Neural cell (in vitro differentiated cells): Measurements from ENCODE around the gene MTOR.

Experiments used
- CTCF ChIP-seq: fragments of 450-650 bp; IDR thresholded peaks from 2 replicates; pipeline ENCODE4 v1.5.1; 2014; ENCODE audit warnings: antibody characterized with exemption, mild to moderate bottlenecking, moderate library complexity; ENCODE audit not compliant: poor library complexity, severe bottlenecking
- EZH2 ChIP-seq: fragments of 200-600, 300-800 bp; shearing (Covaris generic), sonication (generic); IDR thresholded peaks from 2 replicates; pipeline ENCODE4 v1.6.1; 2014; ENCODE audit warnings: antibody characterized with exemption, low read length, borderline replicate concordance, mild to moderate bottlenecking; ENCODE audit not compliant: insufficient read depth, poor library complexity, severe bottlenecking
- POLR2AphosphoS5 ChIP-seq: IDR thresholded peaks from 2 replicates; pipeline ENCODE4 v1.6.1; 2012
- REST ChIP-seq: IDR thresholded peaks from 2 replicates; pipeline ENCODE4 v1.6.1; 2012; ENCODE audit warnings: borderline replicate concordance
- TAF1 ChIP-seq: IDR thresholded peaks from 2 replicates; pipeline ENCODE4 v1.6.1; 2012; ENCODE audit warnings: low read depth

- TF ChIP-seq POLR2AphosphoS5: no peak
- TF ChIP-seq CTCF: no peak
- no peak for TF ChIP-seq TAF1
- no peak for TF ChIP-seq EZH2
- no peak for TF ChIP-seq REST
Measured at GRCh38 chr1:11187000-11187399, 75.4 kb downstream of the MTOR start.
